ENCODE data around the gene RAPGEF6.
A peak's percentile ranks its signal among the peaks of the same experiment; 100 is the strongest.

RAPGEF6 gene

DNA sequence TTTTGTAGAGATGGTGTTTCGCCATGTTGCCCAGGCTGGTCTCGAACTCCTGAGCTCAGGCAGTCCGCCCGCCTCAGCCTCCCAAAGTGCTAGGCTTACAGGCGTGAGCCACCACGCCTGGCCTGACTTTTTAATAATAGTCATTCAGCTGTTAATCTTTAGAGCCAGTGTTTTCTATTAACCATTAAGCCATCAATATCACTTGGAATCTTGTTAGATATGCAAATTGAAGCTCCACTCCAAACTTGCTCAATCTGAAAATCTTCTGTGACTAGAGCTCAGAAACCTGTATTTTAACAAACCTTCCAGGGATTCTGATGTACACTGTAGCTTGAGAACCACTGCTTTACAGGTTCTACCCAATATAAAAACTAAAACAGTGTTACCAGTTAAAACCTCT lies 257.7 kb downstream of the RAPGEF6 start:
- Histone ChIP-seq H3K9ac (ENCODE audit: low read depth in 1 of 2, low read length in 2 of 2) (no peak overlapping the region), H3K36me3 (ENCODE audit: control insufficient read depth in 2 of 2, insufficient read depth in 2 of 2, low read length in 2 of 2) (peaks cover 0 to 2% of the 10 kb centered on the region in 2 donors), H3K9me3 (ENCODE audit: control insufficient read depth in 2 of 2, low read length in 2 of 2) (no peaks in the 10 kb centered on the region), H3K4me1 (ENCODE audit: control insufficient read depth in 2 of 2, insufficient read depth in 2 of 2, low read length in 2 of 2) (peaks cover 10 to 16% of the 10 kb centered on the region in 2 donors), H3K27ac (ENCODE audit: low read depth in 2 of 2, low read length in 2 of 2) (no peak overlapping the region), H3K27me3 (ENCODE audit: control insufficient read depth in 2 of 2, insufficient read depth in 2 of 2, low read length in 2 of 2) (no peaks in the 10 kb centered on the region), H3K4me3 (ENCODE audit: low read length in 2 of 2) (no peak overlapping the region)

DNA sequence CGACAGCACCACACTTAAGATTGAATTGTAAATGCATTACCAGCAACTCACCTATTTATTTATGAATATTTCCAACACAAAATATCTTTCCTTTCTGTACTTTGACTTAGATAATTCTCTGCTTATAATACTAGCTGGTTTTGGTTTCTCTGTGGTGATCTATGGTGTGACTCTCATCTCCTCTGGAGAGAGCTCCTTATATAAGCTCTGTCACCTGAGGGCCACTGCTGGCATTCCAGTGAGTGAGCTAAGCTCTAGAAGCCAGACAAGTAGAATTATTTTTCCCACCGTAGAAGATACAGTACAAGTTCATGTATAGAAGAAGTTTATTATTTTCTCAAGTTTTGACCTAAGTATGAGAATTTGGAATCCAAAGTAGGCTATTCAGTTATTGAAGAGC lies 259.7 kb downstream of the RAPGEF6 start:
- H3K27ac ChIP-seq (ENCODE audit: low read depth in 2 of 2, low read length in 2 of 2), result peak overlapping the region; percentile 19 to 43
- no peaks in the 10 kb centered on the region for H3K9me3 ChIP-seq (ENCODE audit: control insufficient read depth in 2 of 2, low read length in 2 of 2)
- no peak overlapping the region for H3K4me3 ChIP-seq (ENCODE audit: low read length in 2 of 2)
- H3K36me3 ChIP-seq (ENCODE audit: control insufficient read depth in 2 of 2, insufficient read depth in 2 of 2, low read length in 2 of 2), result peaks cover 0 to 2% of the 10 kb centered on the region in 2 donors
- no peaks in the 10 kb centered on the region for H3K27me3 ChIP-seq (ENCODE audit: control insufficient read depth in 2 of 2, insufficient read depth in 2 of 2, low read length in 2 of 2)
- peaks cover 4 to 13% of the 10 kb centered on the region in 2 donors for H3K4me1 ChIP-seq (ENCODE audit: control insufficient read depth in 2 of 2, insufficient read depth in 2 of 2, low read length in 2 of 2)
- no peak overlapping the region for H3K9ac ChIP-seq (ENCODE audit: low read depth in 1 of 2, low read length in 2 of 2)

All from mucosa of rectum (tissue), 2 donors.